ENCODE data around the gene MAPKBP1.

Gene MAPKBP1

GRCh38 chr15:41860049-41860828 lies 86.0 kb downstream of the MAPKBP1 start:
- Histone ChIP-seq H3K9me3 (replicated peaks in 1 of 11) (no peaks in the 10 kb centered on the region), H3K36me3 (no peaks in the 10 kb centered on the region), H4K20me1 (peaks cover 0 to 8% (median 0%) of the 10 kb centered on the region in 11 experiments; a peak in 2 of 22 replicates), H3K9ac (peak overlapping the region in 2 of 11 experiments; percentile 10 to 21; a peak in 2 of 22 replicates), H3K27me3 (no peaks in the 10 kb centered on the region; a peak in 1 of 22 replicates), H3K4me2 (peak overlapping the region; percentile 8 to 85 (median 70); a peak in 21 of 22 replicates), H3K4me1 (peaks cover 12 to 65% (median 52%) of the 10 kb centered on the region in 10 experiments), H3K27ac (no peak overlapping the region), H3K4me3 (no peak overlapping the region)
- TF ChIP-seq Cebpa-rat (IDR thresholded peaks at IDR 0.05) = no peak

- H3K9ac ChIP-seq = peak overlapping the region in 2 of 11 experiments; percentile 7 to 57; a peak in 2 of 22 replicates
- H3K27ac ChIP-seq = no peak overlapping the region
- no peaks in the 10 kb centered on the region for H3K36me3 ChIP-seq
- H4K20me1 ChIP-seq = peaks cover 0 to 4% (median 0%) of the 10 kb centered on the region in 11 experiments; a peak in 1 of 22 replicates
- H3K4me2 ChIP-seq = peak overlapping the region in 9 of 11 experiments; percentile 47 to 83 (median 70); a peak in 18 of 22 replicates
- H3K4me3 ChIP-seq = no peak overlapping the region
- no peaks in the 10 kb centered on the region for H3K9me3 ChIP-seq (replicated peaks in 1 of 11)
- peaks cover 22 to 69% (median 58%) of the 10 kb centered on the region in 10 experiments for H3K4me1 ChIP-seq
- no peaks in the 10 kb centered on the region; a peak in 1 of 22 replicates for H3K27me3 ChIP-seq
- TF ChIP-seq Cebpa-rat (IDR thresholded peaks at IDR 0.05) = no peak
Measured at GRCh38 chr15:41861736-41862356, 87.6 kb downstream of the MAPKBP1 start.

GRCh38 chr15:41862515-41863116 lies 88.3 kb downstream of the MAPKBP1 start:
- peak overlapping the region in 5 of 11 experiments; percentile 7 to 57 (median 20); a peak in 2 of 22 replicates for H3K9ac ChIP-seq
- H3K36me3 ChIP-seq = no peaks in the 10 kb centered on the region
- peak overlapping the region; percentile 13 to 83 (median 66); a peak in 21 of 22 replicates for H3K4me2 ChIP-seq
- H3K4me3 ChIP-seq = no peak overlapping the region
- no peak overlapping the region for H3K27ac ChIP-seq
- no peaks in the 10 kb centered on the region; a peak in 1 of 22 replicates for H3K27me3 ChIP-seq
- TF ChIP-seq Cebpa-rat (IDR thresholded peaks at IDR 0.05) = no peak
- peaks cover 22 to 73% (median 62%) of the 10 kb centered on the region in 10 experiments for H3K4me1 ChIP-seq
- H4K20me1 ChIP-seq = peaks cover 0 to 6% (median 0%) of the 10 kb centered on the region in 11 experiments; a peak in 2 of 22 replicates
- H3K9me3 ChIP-seq (replicated peaks in 1 of 11) = no peaks in the 10 kb centered on the region

GRCh38 chr15:41865490-41866055 lies 91.3 kb downstream of the MAPKBP1 start:
- H3K36me3 ChIP-seq = no peaks in the 10 kb centered on the region
- no peak for TF ChIP-seq Cebpa-rat (IDR thresholded peaks at IDR 0.05)
- H3K4me2 ChIP-seq = peak overlapping the region; percentile 14 to 62 (median 53); a peak in 19 of 22 replicates
- H3K4me1 ChIP-seq = peaks cover 10 to 62% (median 49%) of the 10 kb centered on the region in 10 experiments
- H4K20me1 ChIP-seq = peaks cover 0 to 16% (median 0%) of the 10 kb centered on the region in 11 experiments; a peak in 2 of 22 replicates
- peak overlapping the region in 1 of 11 experiments; percentile 37; a peak in 3 of 22 replicates for H3K9ac ChIP-seq
- H3K27ac ChIP-seq = no peak overlapping the region
- H3K4me3 ChIP-seq = no peak overlapping the region
- H3K27me3 ChIP-seq = no peaks in the 10 kb centered on the region; a peak in 1 of 22 replicates
- no peaks in the 10 kb centered on the region for H3K9me3 ChIP-seq (replicated peaks in 1 of 11)

GRCh38 chr15:41866263-41866703 lies 92.0 kb downstream of the MAPKBP1 start:
- Histone ChIP-seq H3K27ac (0 out of 22 replicates have a peak overlapping the region, but pooled peaks of 1 of the 11 experiments have one; percentile 2), H3K4me1 (peaks cover 10 to 62% (median 48%) of the 10 kb centered on the region in 10 experiments), H3K27me3 (no peaks in the 10 kb centered on the region; a peak in 1 of 22 replicates), H4K20me1 (peaks cover 0 to 16% (median 0%) of the 10 kb centered on the region in 11 experiments; a peak in 3 of 22 replicates), H3K9ac (peak overlapping the region in 3 of 11 experiments; percentile 12 to 37 (median 27); a peak in 4 of 22 replicates), H3K9me3 (replicated peaks in 1 of 11) (no peaks in the 10 kb centered on the region), H3K4me3 (no peak overlapping the region), H3K4me2 (peak overlapping the region; percentile 14 to 62 (median 53); a peak in 20 of 22 replicates), H3K36me3 (no peaks in the 10 kb centered on the region)
- no peak for TF ChIP-seq Cebpa-rat (IDR thresholded peaks at IDR 0.05)

GRCh38 chr15:41866872-41867579 lies 92.7 kb downstream of the MAPKBP1 start:
- H3K9me3 ChIP-seq (replicated peaks in 1 of 11) = no peaks in the 10 kb centered on the region
- TF ChIP-seq Cebpa-rat (IDR thresholded peaks at IDR 0.05) = no peak
- H4K20me1 ChIP-seq = peaks cover 0 to 16% (median 0%) of the 10 kb centered on the region in 11 experiments; a peak in 3 of 22 replicates
- H3K4me2 ChIP-seq = peak overlapping the region in 5 of 11 experiments; percentile 50 to 62 (median 58); a peak in 6 of 22 replicates
- no peak overlapping the region for H3K27ac ChIP-seq
- H3K27me3 ChIP-seq = no peaks in the 10 kb centered on the region; a peak in 1 of 22 replicates
- peaks cover 10 to 56% (median 41%) of the 10 kb centered on the region in 10 experiments for H3K4me1 ChIP-seq
- H3K36me3 ChIP-seq = no peaks in the 10 kb centered on the region
- H3K9ac ChIP-seq = 0 out of 22 replicates have a peak overlapping the region, but pooled peaks of 1 of the 11 experiments have one; percentile 37
- no peak overlapping the region for H3K4me3 ChIP-seq

GRCh38 chr15:41868321-41868720 lies 94.0 kb downstream of the MAPKBP1 start:
- H3K27ac ChIP-seq = no peak overlapping the region
- H3K9me3 ChIP-seq (replicated peaks in 1 of 11) = no peaks in the 10 kb centered on the region
- no peaks in the 10 kb centered on the region for H3K36me3 ChIP-seq
- H3K9ac ChIP-seq = no peak overlapping the region
- peaks cover 0 to 16% (median 0%) of the 10 kb centered on the region in 11 experiments; a peak in 2 of 22 replicates for H4K20me1 ChIP-seq
- H3K4me3 ChIP-seq = no peak overlapping the region
- no peak for TF ChIP-seq Cebpa-rat (IDR thresholded peaks at IDR 0.05)
- H3K4me2 ChIP-seq = no peak overlapping the region
- peaks cover 8 to 43% (median 28%) of the 10 kb centered on the region in 10 experiments; a peak in 19 of 20 replicates for H3K4me1 ChIP-seq
- H3K27me3 ChIP-seq = no peaks in the 10 kb centered on the region

Measured in BLaER1 treated with 17β-estradiol and CSF1 and Interleukin-3, amounts not matched to agents 10 nM and 100 nM (cell line).